ENCODE measurements around the gene NEGR1.

NEGR1 gene

GRCh38 chr1:72007312-72007711, 275.0 kb downstream of the NEGR1 start:
- no peak overlapping the region for H3K27ac Mint-ChIP-seq

GRCh38 chr1:72006092-72006491, 276.2 kb downstream of the NEGR1 start:
- Mint-ChIP-seq H3K27ac (no peak overlapping the region), H3K4me1 (ENCODE audit: low read depth) (no peaks in the 10 kb centered on the region), H3K4me3 (no peak overlapping the region), H3K36me3 (ENCODE audit: low read depth) (no peaks in the 10 kb centered on the region), H3K27me3 (no peaks in the 10 kb centered on the region), H3K9me3 (no peaks in the 10 kb centered on the region)

More at GRCh38 chr1:72007312-72007711, 275.0 kb downstream of the NEGR1 start:
- no peaks in the 10 kb centered on the region for H3K9me3 Mint-ChIP-seq
- no peaks in the 10 kb centered on the region for H3K27me3 Mint-ChIP-seq
- no peaks in the 10 kb centered on the region for H3K4me1 Mint-ChIP-seq (ENCODE audit: low read depth)
- no peak overlapping the region for H3K4me3 Mint-ChIP-seq
- H3K36me3 Mint-ChIP-seq (ENCODE audit: low read depth): no peaks in the 10 kb centered on the region

GRCh38 chr1:72003092-72003491, 279.2 kb downstream of the NEGR1 start:
- H3K27ac Mint-ChIP-seq: no peak overlapping the region
- H3K4me1 Mint-ChIP-seq (ENCODE audit: low read depth): no peaks in the 10 kb centered on the region
- H3K36me3 Mint-ChIP-seq (ENCODE audit: low read depth): no peaks in the 10 kb centered on the region
- no peaks in the 10 kb centered on the region for H3K27me3 Mint-ChIP-seq
- no peak overlapping the region for H3K4me3 Mint-ChIP-seq
- H3K9me3 Mint-ChIP-seq: no peaks in the 10 kb centered on the region

GRCh38 chr1:72000809-72001208, 281.5 kb downstream of the NEGR1 start:
- Mint-ChIP-seq H3K4me1 (ENCODE audit: low read depth) (no peaks in the 10 kb centered on the region), H3K36me3 (ENCODE audit: low read depth) (no peaks in the 10 kb centered on the region), H3K27ac (no peak overlapping the region), H3K27me3 (no peaks in the 10 kb centered on the region), H3K4me3 (no peak overlapping the region), H3K9me3 (peaks cover 8% of the 10 kb centered on the region)

- Mint-ChIP-seq H3K4me1 (ENCODE audit: low read depth) (no peaks in the 10 kb centered on the region), H3K4me3 (no peak overlapping the region), H3K27ac (no peak overlapping the region), H3K9me3 (peaks cover 8% of the 10 kb centered on the region), H3K36me3 (ENCODE audit: low read depth) (no peaks in the 10 kb centered on the region), H3K27me3 (no peaks in the 10 kb centered on the region)
Measured at GRCh38 chr1:71994646-71995045, 287.7 kb downstream of the NEGR1 start.

- Mint-ChIP-seq H3K4me1 (ENCODE audit: low read depth) (no peaks in the 10 kb centered on the region), H3K27ac (no peak overlapping the region), H3K36me3 (ENCODE audit: low read depth) (no peaks in the 10 kb centered on the region), H3K4me3 (no peak overlapping the region), H3K27me3 (no peaks in the 10 kb centered on the region), H3K9me3 (no peaks in the 10 kb centered on the region)
Measured at GRCh38 chr1:71987181-71987580, 295.2 kb downstream of the NEGR1 start.

GRCh38 chr1:71986160-71986559, 296.2 kb downstream of the NEGR1 start:
- Mint-ChIP-seq H3K36me3 (ENCODE audit: low read depth) (no peaks in the 10 kb centered on the region), H3K27ac (no peak overlapping the region), H3K4me1 (ENCODE audit: low read depth) (no peaks in the 10 kb centered on the region), H3K4me3 (no peak overlapping the region), H3K27me3 (no peaks in the 10 kb centered on the region), H3K9me3 (no peaks in the 10 kb centered on the region)

- H3K4me3 Mint-ChIP-seq: no peak overlapping the region
Measured at GRCh38 chr1:71980556-71980955, 301.8 kb downstream of the NEGR1 start.

DNA sequence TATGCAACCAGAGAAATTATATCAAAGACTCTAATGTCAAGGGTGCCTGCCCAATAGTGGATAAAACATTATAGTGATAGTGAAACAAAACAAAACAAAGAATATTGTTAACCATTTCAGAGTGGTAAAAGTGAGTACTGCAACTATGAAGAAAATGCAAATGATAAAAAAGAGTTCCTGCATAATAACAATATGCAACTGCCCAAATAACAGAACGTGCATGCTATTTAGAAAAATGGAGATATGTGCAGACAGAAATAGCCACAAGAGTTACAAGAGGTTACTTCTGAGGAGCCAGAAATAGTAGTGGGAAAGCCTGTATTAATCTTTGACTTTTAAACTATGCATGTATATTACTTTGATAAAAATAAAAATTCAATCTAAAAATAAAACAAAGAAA, 302.5 kb downstream of the NEGR1 start:
- Mint-ChIP-seq H3K27ac (no peak overlapping the region), H3K4me3 (no peak overlapping the region), H3K9me3 (no peaks in the 10 kb centered on the region), H3K27me3 (no peaks in the 10 kb centered on the region), H3K36me3 (ENCODE audit: low read depth) (no peaks in the 10 kb centered on the region), H3K4me1 (ENCODE audit: low read depth) (no peaks in the 10 kb centered on the region)

More at GRCh38 chr1:71980556-71980955, 301.8 kb downstream of the NEGR1 start:
- Mint-ChIP-seq H3K27me3 (no peaks in the 10 kb centered on the region), H3K4me1 (ENCODE audit: low read depth) (no peaks in the 10 kb centered on the region), H3K27ac (no peak overlapping the region), H3K36me3 (ENCODE audit: low read depth) (no peaks in the 10 kb centered on the region), H3K9me3 (no peaks in the 10 kb centered on the region)

GRCh38 chr1:71967670-71968069, 314.7 kb downstream of the NEGR1 start:
- Mint-ChIP-seq H3K9me3 (no peaks in the 10 kb centered on the region), H3K36me3 (ENCODE audit: low read depth) (no peaks in the 10 kb centered on the region), H3K27me3 (no peaks in the 10 kb centered on the region), H3K4me1 (ENCODE audit: low read depth) (no peaks in the 10 kb centered on the region), H3K27ac (no peak overlapping the region), H3K4me3 (no peak overlapping the region)

GRCh38 chr1:71964188-71964587, 318.2 kb downstream of the NEGR1 start:
- H3K27me3 Mint-ChIP-seq: no peaks in the 10 kb centered on the region
- no peak overlapping the region for H3K4me3 Mint-ChIP-seq
- no peaks in the 10 kb centered on the region for H3K9me3 Mint-ChIP-seq
- no peaks in the 10 kb centered on the region for H3K36me3 Mint-ChIP-seq (ENCODE audit: low read depth)
- H3K4me1 Mint-ChIP-seq (ENCODE audit: low read depth): no peaks in the 10 kb centered on the region
- H3K27ac Mint-ChIP-seq: no peak overlapping the region

GRCh38 chr1:71956613-71957285, 325.6 kb downstream of the NEGR1 start:
- Mint-ChIP-seq H3K4me3 (no peak overlapping the region), H3K4me1 (ENCODE audit: low read depth) (no peaks in the 10 kb centered on the region), H3K27ac (no peak overlapping the region), H3K9me3 (peaks cover 3% of the 10 kb centered on the region), H3K27me3 (no peaks in the 10 kb centered on the region), H3K36me3 (ENCODE audit: low read depth) (no peaks in the 10 kb centered on the region)

DNA sequence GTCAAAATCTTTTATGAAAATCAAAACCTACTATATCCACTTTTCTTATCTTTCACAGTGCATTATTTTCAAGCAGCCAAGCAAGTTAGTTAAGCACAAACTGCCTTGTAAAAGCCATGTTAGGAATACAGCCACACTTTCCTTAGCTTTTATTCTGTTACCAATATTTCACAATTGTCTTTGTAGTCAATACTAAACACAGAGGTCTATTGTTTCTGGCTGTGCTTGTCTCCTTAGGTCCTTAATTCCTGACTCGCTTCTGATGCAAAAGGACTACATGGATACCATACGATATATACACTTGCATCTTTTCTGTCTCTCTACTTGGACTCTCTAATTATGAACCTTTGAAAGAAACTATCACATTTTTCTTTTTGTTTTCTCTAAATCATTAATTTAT, 331.8 kb downstream of the NEGR1 start:
- H3K36me3 Mint-ChIP-seq (ENCODE audit: low read depth): no peaks in the 10 kb centered on the region
- H3K9me3 Mint-ChIP-seq: peaks cover 3% of the 10 kb centered on the region
- no peak overlapping the region for H3K4me3 Mint-ChIP-seq
- H3K27me3 Mint-ChIP-seq: no peaks in the 10 kb centered on the region
- H3K4me1 Mint-ChIP-seq (ENCODE audit: low read depth): no peaks in the 10 kb centered on the region
- H3K27ac Mint-ChIP-seq: no peak overlapping the region

DNA sequence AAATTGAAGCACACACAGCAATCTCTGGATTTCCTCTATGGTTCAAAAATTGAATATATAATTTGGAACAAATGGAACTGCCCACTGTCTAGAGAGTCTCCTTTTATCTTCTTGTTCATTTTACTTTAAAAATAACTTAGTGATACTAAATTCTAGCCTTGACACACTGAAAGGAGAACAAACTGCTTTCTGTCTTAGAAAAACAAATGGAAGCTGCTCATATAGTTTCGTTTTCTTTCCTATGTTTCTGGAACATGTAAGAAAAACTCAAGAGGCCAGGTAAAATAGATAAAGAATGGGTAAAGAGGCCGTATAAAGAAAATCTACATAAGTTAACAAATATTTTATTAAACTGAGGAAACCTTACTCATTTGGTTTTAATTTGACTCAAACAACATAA, 332.7 kb downstream of the NEGR1 start:
- peaks cover 3% of the 10 kb centered on the region for H3K9me3 Mint-ChIP-seq
- H3K4me3 Mint-ChIP-seq: no peak overlapping the region
- H3K27me3 Mint-ChIP-seq: no peaks in the 10 kb centered on the region
- H3K27ac Mint-ChIP-seq: no peak overlapping the region
- H3K4me1 Mint-ChIP-seq (ENCODE audit: low read depth): no peaks in the 10 kb centered on the region
- H3K36me3 Mint-ChIP-seq (ENCODE audit: low read depth): no peaks in the 10 kb centered on the region

DNA sequence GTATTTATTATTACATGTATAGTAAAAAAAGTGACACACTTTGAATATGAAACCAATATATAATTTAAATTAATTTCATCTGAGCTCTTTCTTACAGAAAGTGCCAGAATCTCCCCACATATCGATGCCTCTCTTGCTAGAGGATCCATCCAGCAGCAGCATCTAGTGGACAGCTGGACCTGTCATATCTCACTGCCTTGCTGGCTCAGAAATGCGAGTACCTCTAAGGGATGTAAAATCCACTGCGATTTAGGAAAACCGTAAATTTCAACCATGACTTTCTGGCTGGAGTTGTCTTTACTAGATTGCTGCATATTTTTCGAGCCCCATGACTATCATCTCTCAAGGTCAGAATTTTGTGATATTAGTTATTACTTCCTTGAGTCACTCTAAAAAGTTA, 333.8 kb downstream of the NEGR1 start:
- Mint-ChIP-seq H3K27ac (no peak overlapping the region), H3K36me3 (ENCODE audit: low read depth) (no peaks in the 10 kb centered on the region), H3K4me1 (ENCODE audit: low read depth) (no peaks in the 10 kb centered on the region), H3K27me3 (no peaks in the 10 kb centered on the region), H3K9me3 (peaks cover 3% of the 10 kb centered on the region), H3K4me3 (no peak overlapping the region)

DNA sequence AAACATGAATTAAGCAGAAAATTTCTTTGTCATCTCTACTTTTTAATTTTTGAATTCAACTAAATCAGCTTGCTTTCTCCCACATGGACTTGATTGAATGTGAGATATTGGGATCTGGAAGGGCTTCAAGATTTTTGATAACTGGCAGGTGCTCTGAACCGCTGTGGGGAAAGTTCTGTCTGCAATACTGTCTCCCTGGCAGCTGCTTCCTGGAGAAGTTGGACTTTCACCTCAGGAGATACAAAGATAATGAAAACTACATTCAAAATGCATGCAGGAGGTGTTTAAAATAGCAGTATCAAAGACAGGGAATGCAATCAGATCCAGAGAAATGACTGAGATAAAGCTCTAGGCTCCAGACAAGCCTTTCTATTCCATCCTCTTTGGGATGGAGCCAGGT, 338.3 kb downstream of the NEGR1 start:
- Mint-ChIP-seq H3K4me3 (no peak overlapping the region), H3K9me3 (no peaks in the 10 kb centered on the region), H3K27ac (no peak overlapping the region), H3K27me3 (no peaks in the 10 kb centered on the region), H3K36me3 (ENCODE audit: low read depth) (no peaks in the 10 kb centered on the region), H3K4me1 (ENCODE audit: low read depth) (no peaks in the 10 kb centered on the region)
